Kidney (tissue), 14 donors: ENCODE measurements around the gene CCR5. TPM values are rescaled to one million over a fixed set of nuclear protein-coding genes. Genes with fewer than 3 reads are reported as not detected.

Experiments
- DNase-seq, 5 donors: peaks; one replicate each; pipeline ENCODE4 v3.0.0-alpha.2; 2013 to 2020
- FAIRE-seq: peaks from 2 replicates; lab custom pipeline; 2012; peaks lifted over from hg19 to GRCh38; lab: Jason Lieb, UNC
- H3K27ac ChIP-seq, 2 donors: one replicate each; pipeline ENCODE4 v1.7.0; 2013; ENCODE audit warnings: low read depth in 2 of 2, low read length in 2 of 2, inconsistent platforms in 1 of 2
- H3K27me3 ChIP-seq: one replicate; pipeline ENCODE4 v1.7.1; 2013; ENCODE audit warnings: low read length, inconsistent platforms; ENCODE audit not compliant: control insufficient read depth, insufficient read depth
- H3K36me3 ChIP-seq, 3 donors: one replicate each; pipeline versions ENCODE4 v1.7.0 to v1.7.1; 2013; ENCODE audit warnings: low read length in 3 of 3, control low read depth in 1 of 3, inconsistent platforms in 1 of 3; ENCODE audit not compliant: insufficient read depth in 3 of 3, control insufficient read depth in 2 of 3
- H3K4me1 ChIP-seq, 3 donors: one replicate each; pipeline versions ENCODE4 v1.7.0 to v1.7.1; 2013; ENCODE audit warnings: low read length in 3 of 3, inconsistent platforms in 1 of 3, low read depth in 1 of 3; ENCODE audit not compliant: control insufficient read depth in 2 of 3, insufficient read depth in 2 of 3
- H3K4me3 ChIP-seq, 3 donors: one replicate each; pipeline versions ENCODE4 v1.7.0 to v1.8.1; 2013; ENCODE audit warnings: low read length in 3 of 3, control low read depth in 1 of 3, inconsistent platforms in 1 of 3
- H3K9ac ChIP-seq, 3 donors: one replicate each; pipeline versions ENCODE4 v1.7.0 to v1.7.1; 2013; ENCODE audit warnings: low read length in 3 of 3, control low read depth in 1 of 3, inconsistent platforms in 1 of 3
- H3K9me3 ChIP-seq, 3 donors: one replicate each; pipeline versions ENCODE4 v1.7.0 to v1.7.1; 2013; ENCODE audit warnings: low read length in 3 of 3, control low read depth in 1 of 3, inconsistent platforms in 1 of 3; ENCODE audit not compliant: control insufficient read depth in 2 of 3, insufficient read depth in 1 of 3
- CTCF ChIP-seq: IDR thresholded peaks from 3 replicates; pipeline ENCODE4 v1.5.1; 2012; ENCODE audit warnings: mild to moderate bottlenecking, moderate library complexity, borderline replicate concordance; ENCODE audit not compliant: insufficient read depth; ENCODE audit errors: extremely low read depth
- intact Hi-C: fragments of 100-400 bp; cut with DNase I; formaldehyde crosslinking; loops from one replicate; pipeline ENCODE4 v1.11.1; 2022
- polyA plus RNA-seq: library from polyadenylated mRNA; stranded (reverse); fragments of 350-450 nt; fragmentation: Illumina TruSeq; extraction: RNeasy Lipid Tissue Mini Kit (QIAGEN cat#74804); gene quantifications from one replicate; pipeline ENCODE4 v1.2.3, GENCODE V29; 2014; ENCODE audit warnings: low read depth, low replicate concordance; ENCODE audit not compliant: insufficient read depth
- total RNA-seq: library from RNA; stranded (reverse); fragmentation: NEBNext Ultra II Directional; extraction: Animal tissue kit (Norgen Biotek cat#: 25700); gene quantifications from one replicate; pipeline ENCODE4 v1.2.1, GENCODE V29; 2021
- donor health status: control.
- donor health status: control.
- donor health status: control.
- donor health status: control.
- donor health status: control.
- donor health status: DM: yes; HTN: yes; CAD: no.
- donor health status: Normal renal cell carcinoma (clear cell type).

Gene CCR5
- total and polyA plus RNA-seq, 2 donors from 2014 or later = 0.32 to 4.4 TPM

GRCh38 chr3:46371519-46372340, 984 bp downstream of the CCR5 start:
- no peaks in the 10 kb centered on the region for H3K9me3 ChIP-seq
- H3K4me3 ChIP-seq = no peak overlapping the region
- intact Hi-C loops = loop anchor here (10.0 kb wide), 2 partner anchors 287 to 427 kb away; partner anchors contain the start of gene CXCR6
- TF ChIP-seq CTCF = no peak
- no peaks in the 10 kb centered on the region for H3K4me1 ChIP-seq
- DNase-seq = no peak
- H3K27ac ChIP-seq = no peak overlapping the region
- H3K36me3 ChIP-seq = no peaks in the 10 kb centered on the region
- no peak for FAIRE-seq
- H3K27me3 ChIP-seq = no peaks in the 10 kb centered on the region
- H3K9ac ChIP-seq = no peak overlapping the region

GRCh38 chr3:46372492-46373359, 2.0 kb downstream of the CCR5 start:
- Histone ChIP-seq H3K4me1 (no peaks in the 10 kb centered on the region), H3K9ac (no peak overlapping the region), H3K27me3 (no peaks in the 10 kb centered on the region), H3K4me3 (no peak overlapping the region), H3K27ac (no peak overlapping the region), H3K9me3 (no peaks in the 10 kb centered on the region), H3K36me3 (no peaks in the 10 kb centered on the region)
- intact Hi-C loops = loop anchor here (10.0 kb wide), 2 partner anchors 288 to 428 kb away; partner anchors contain the start of gene CXCR6
- peak in 1 of 5 donors; percentile 34 for DNase-seq
- TF ChIP-seq CTCF = peak; percentile 51
- no peak for FAIRE-seq

DNA sequence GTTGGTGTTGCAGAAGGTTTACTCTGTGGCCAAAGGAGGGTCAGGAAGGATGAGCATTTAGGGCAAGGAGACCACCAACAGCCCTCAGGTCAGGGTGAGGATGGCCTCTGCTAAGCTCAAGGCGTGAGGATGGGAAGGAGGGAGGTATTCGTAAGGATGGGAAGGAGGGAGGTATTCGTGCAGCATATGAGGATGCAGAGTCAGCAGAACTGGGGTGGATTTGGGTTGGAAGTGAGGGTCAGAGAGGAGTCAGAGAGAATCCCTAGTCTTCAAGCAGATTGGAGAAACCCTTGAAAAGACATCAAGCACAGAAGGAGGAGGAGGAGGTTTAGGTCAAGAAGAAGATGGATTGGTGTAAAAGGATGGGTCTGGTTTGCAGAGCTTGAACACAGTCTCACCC, 4.0 kb downstream of the CCR5 start:
- intact Hi-C loops = loop anchor here (10.0 kb wide), 2 partner anchors 290 to 430 kb away; partner anchors contain the start of gene CXCR6
- TF ChIP-seq CTCF = no peak
- no peaks in the 10 kb centered on the region for H3K27me3 ChIP-seq
- FAIRE-seq (no peak), DNase-seq (no peak)
- no peaks in the 10 kb centered on the region for H3K36me3 ChIP-seq
- no peaks in the 10 kb centered on the region for H3K4me1 ChIP-seq
- H3K9ac ChIP-seq = no peak overlapping the region
- H3K9me3 ChIP-seq = no peaks in the 10 kb centered on the region
- H3K4me3 ChIP-seq = no peak overlapping the region
- no peak overlapping the region for H3K27ac ChIP-seq
